Peyer's patch (tissue), 4 donors: Measurements from ENCODE around the gene RAB9A.

Experiments used
- CTCF ChIP-seq, 6 experiments: fragments of 450-650 bp in 4 of 6; fragments of 200-600 bp in 2 of 6; sonication (generic) in 1 of 6; IDR thresholded peaks; one replicate each; pipeline ENCODE4 v1.5.1; 2017 to 2019; ENCODE audit warnings: antibody characterized with exemption in 6 of 6, mild to moderate bottlenecking in 3 of 6, moderate library complexity in 1 of 6
- POLR2A ChIP-seq, 2 donors: fragments of 450-650 bp; IDR thresholded peaks; one replicate each; pipeline ENCODE4 v1.5.1; 2017; ENCODE audit warnings: antibody characterized with exemption in 2 of 2, mild to moderate bottlenecking in 2 of 2, moderate library complexity in 2 of 2

GRCh38 chrX:13717700-13718472 is 29.0 kb downstream of the RAB9A start:
- TF ChIP-seq CTCF (IDR thresholded peaks at IDR 0.05), result no peak
- no peak for TF ChIP-seq POLR2A (IDR thresholded peaks at IDR 0.05)
